ENCODE results near the gene METRNL.
A peak's percentile ranks its signal among the peaks of the same experiment; 100 is the strongest.
"Not testable (repeated sequence)": the region's sequence is repeated elsewhere in the genome, so short reads cannot be mapped to it uniquely, and the experiment has no call there.

Gene METRNL

GRCh38 chr17:83079352-83079747 is at the start of gene METRNL:
TSS of gene METRNL (plus strand) at chr17:83079609. CDS start at chr17:83079816, 207 bp downstream.
- DNase-seq, result peak; percentile 70

GRCh38 chr17:83030432-83030831 is 49.0 kb upstream of the METRNL start:
- no peak for DNase-seq

GRCh38 chr17:83031321-83031945 is 48.0 kb upstream of the METRNL start:
- no peak for DNase-seq

GRCh38 chr17:83031946-83032451 is 47.4 kb upstream of the METRNL start:
- DNase-seq, result not testable (repeated sequence)

- DNase-seq, result no peak
Measured at GRCh38 chr17:83032781-83033180, 46.6 kb upstream of the METRNL start.

GRCh38 chr17:83034525-83034924 is 44.9 kb upstream of the METRNL start:
- no peak for DNase-seq

DNA sequence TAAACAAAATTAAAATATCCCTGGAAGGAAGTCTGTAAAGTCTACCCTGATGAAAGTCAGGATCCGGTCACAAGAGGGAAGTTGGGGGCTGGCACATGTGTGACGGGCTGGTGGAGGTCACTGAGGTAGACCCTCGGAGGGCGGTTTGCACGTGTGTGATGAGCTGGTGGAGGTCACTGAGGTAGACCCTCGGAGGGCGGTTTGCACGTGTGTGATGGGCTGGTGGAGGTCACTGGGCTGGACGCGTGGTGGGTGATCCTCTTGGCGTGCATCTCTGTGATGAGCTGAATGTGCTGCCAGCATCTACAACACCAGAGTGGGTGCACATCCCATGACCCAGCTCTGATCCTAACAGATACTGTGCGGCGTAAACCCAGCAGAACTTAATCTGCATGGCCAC is 43.7 kb upstream of the METRNL start:
- no peak for DNase-seq

DNA sequence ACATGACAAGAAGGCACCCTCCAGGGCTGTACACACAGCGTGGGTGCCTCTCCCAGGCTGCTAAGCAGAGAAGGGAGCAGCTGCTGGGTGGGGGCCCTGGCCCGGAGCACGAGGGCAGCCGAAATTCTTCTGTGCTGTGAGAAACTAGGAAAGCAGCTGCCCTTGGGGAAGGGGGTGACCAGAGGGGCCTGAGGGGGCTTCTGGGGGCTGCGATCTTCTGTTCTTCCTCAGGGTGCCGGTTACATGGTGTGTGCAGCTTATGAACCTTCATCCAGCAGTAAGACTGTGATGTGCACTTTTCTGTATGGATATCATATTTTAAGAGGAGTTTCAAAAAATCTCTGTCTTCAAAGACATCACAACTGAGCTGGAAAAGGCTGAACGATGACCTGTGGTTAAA is 43.2 kb upstream of the METRNL start:
- DNase-seq, result no peak

DNA sequence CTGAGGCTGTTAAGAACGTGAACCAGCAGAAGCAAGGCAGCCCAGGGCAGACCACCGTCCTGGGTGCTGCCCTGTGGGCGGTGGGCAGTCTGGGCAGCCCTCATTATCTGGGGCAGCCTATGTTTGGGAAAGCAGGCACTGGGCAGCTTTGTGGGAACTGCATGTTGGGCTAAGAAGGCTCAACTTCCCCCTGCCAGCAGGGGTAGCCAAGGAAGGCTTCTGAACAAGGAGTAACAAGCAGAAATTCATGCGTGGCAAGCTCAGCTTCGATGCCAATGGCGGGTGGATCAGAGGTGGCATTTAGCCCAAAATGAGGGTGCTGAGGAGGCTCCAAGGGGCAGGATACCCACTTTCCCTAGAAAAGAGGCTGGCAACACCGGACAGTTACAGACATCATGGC is 42.7 kb upstream of the METRNL start:
- no peak for DNase-seq

GRCh38 chr17:83037084-83037873 is 42.1 kb upstream of the METRNL start:
- DNase-seq, result no peak

DNA sequence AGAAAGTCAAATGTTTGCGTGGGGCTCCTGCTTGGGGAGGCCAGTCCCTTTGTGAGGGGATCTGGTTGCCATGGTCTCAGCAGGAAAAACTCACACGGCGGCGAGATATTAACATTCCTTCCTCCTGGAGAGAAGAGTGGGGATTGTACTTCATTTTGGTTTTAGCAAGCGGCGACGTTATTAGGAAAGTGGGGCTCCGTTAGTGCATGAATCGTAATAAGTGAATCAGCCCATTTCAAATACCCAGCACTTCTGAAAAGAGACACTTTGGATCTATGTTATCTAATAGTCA is 41.6 kb upstream of the METRNL start:
- DNase-seq, result no peak

- not testable (repeated sequence) for DNase-seq
Measured at GRCh38 chr17:83038983-83039382, 40.4 kb upstream of the METRNL start.

DNA sequence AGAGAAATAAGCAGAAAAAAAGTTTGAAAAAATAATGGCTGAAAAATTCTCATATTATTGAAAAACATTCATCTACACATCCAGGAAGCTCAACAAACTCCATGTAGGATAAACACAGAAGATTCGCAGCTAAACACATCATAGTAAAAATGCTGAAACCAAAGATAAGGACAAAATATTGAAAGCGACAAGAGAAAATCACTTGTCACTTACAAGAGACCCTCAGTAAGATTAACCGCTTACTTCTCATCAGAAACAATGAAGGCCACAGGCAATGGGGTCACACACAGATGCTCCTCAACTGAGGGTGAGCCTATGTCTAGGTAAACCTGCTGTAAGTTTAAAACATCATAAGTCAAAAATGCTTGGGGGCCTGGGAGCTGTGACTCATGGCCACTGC is 38.1 kb upstream of the METRNL start:
- no peak for DNase-seq

DNA sequence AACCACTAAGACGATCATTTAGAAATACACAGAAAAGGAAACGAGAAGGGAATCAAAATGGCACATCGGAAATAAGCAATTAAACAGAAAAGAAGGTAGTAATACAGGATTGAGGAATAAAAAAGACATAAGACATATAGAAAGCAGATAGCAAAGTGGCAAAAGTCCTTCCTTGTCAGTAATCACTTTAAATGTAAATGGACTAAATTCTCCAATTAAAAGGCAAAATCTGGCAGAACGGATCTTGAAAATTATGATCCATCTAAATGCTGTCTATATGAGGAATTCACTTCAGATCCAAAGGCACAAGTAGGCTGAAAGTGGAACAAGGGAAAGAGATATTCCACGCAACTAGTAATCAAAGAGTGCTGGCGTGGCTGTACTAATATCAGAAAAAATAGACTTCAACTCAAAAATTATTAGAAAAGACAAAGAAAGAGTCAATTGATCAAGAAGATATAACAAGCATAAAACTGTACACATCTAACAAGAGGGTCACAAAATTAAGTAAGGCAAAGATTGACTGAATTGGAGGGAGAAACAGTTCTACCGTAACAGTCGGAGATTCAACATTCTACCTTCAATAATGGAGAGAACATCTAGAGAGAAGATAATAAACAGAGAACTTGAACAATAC is 36.8 kb upstream of the METRNL start:
- no peak for DNase-seq

DNA sequence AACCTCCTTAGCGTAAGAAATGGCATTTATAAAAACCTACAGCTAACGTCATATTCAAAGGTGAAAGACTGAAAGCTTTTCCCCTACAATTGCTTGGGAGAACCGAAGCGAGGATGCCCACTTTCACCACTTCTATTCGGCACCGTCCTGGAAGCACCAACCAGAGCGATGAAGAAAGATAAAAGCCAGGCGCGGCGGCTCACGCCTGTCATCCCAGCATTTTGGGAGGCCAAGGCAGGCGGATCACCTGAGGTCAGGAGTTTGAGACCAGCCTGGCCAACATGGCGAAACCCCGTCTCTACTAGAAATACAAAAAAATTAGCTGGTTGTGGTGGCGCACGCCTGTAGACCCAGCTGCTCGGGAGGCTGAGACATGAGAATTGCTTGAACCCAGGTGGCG is 34.9 kb upstream of the METRNL start:
- DNase-seq, result not testable (repeated sequence)

- no peak for DNase-seq
Measured at GRCh38 chr17:83046448-83047181, 32.8 kb upstream of the METRNL start.

DNA sequence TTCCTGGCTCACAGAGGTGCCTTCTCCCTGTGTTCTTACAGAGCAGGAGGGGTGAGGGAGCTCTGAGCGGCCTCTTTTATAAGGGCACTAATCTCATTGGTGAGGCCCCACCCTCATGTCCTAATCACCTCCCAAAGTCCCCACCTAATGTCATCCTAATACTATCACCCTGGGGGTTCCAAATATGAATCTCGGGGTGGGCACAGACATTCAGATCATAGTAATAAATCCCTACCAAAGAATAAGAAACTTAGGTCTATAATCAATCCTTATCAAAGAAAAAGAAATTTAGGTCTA is 32.3 kb upstream of the METRNL start:
- no peak for DNase-seq

DNA sequence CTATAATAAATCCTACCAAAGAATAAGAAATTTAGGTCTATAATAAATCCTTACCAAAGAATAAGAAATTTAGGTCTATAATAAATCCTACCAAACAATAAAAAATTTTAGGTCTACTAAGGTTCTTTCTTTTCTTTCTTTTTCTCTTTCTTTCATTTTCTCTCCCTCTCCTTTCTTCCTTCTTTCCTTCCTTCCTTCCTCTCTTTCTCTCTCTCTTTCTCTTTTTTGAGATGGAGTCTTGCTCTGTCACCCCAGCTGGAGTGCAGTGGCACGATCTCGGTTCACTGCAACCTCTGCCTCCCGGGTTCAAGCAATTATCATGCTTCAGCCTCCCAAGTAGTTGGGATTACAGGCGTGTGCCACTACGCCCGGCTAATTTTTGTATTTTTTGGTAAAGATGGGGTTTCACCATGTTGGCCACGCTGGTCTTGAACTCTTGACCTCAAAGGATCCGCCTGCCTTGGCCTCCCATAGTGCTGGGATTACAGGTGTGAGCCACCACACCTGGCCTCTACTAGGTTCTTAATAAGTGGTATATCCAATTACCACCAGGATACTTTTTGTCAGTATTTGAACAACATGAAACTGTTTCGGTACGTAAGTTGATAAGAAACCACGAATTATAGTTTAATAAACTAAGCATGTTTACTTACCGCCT is 31.5 kb upstream of the METRNL start:
- not testable (repeated sequence) for DNase-seq

GRCh38 chr17:83050651-83051395 is 28.6 kb upstream of the METRNL start:
- no peak for DNase-seq

DNA sequence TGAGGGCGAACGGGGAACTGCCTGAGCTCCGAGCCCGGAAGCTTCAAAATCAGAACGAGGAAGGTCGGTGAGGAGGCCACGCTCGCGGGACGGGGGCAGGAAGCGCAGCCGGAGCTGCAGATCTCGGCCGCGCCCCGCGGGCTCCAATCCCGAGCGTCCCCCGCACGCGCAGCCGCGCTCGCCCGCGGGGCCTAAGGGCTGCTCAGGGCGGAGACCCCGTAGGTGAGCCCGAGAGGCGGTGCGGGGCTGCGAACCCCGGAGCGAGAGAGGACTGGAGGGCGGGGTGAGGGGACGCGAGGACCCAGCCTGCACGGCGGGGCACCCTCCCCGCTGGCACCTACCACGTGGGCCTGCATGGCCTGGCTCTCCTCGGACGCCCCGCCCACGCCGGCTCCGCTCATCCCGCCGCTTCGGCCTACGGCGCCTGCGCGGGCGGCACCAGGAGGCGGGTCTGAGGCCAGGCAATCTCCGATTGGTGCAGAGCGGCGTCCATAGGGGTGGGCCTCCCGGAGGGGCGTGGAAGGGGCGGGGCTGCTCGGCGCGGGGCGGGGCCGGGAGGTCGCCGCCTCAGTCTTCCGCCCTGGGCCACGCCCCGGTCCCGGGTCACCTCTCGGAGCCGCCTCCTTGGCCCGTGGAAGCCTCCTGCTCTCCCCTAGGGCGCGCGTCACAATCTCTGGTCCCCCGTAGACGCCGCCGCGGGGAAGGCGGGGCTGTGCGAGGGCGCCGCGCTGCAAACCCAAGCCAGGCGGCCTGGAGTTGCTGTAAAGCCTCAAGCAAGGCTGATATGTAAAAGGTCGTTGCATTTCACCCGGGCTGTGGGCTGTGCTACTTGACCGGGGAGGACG is 27.8 kb upstream of the METRNL start:
- peak; percentile 99 for DNase-seq

- no peak for DNase-seq
Measured at GRCh38 chr17:83052241-83052564, 27.2 kb upstream of the METRNL start.
